ENCODE data around the gene ZNF420. TPM values are rescaled to one million over a fixed set of nuclear protein-coding genes. Genes with fewer than 3 reads are reported as not detected.
"Not testable (repeated sequence)": the region's sequence is repeated elsewhere in the genome, so short reads cannot be mapped to it uniquely, and the experiment has no call there.

The ZNF420 gene
- total and polyA plus RNA-seq, 2 of the 8 experiments (the other 6 are each of a cell fraction or from before 2014, with no cell fraction given) = 1.7 to 8.8 TPM

DNA sequence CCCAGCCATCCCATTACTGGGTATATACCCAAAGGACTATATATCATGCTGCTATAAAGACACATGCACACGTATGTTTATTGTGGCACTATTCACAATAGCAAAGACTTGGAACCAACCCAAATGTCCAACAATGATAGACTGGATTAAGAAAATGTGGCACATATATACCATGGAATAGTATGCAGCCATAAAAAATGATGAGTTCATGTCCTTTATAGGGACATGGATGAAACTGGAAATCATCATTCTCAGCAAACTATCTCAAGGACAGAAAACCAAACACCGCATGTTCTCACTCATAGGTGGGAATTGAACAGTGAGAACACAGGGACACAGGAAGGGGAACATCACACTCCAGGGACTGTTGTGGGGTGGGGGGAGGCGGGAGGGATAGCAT lies 43.9 kb downstream of the ZNF420 start:
- H2BK15ac ChIP-seq (ENCODE audit: low read length); H4K8ac ChIP-seq (ENCODE audit: extremely low read depth, insufficient read depth, low read length); H3K79me1 ChIP-seq (ENCODE audit: low read depth, low read length); H3K36me3 ChIP-seq (ENCODE audit: control insufficient read depth in 2 of 4, insufficient read depth in 4 of 4, low read length in 3 of 4); H2BK120ac ChIP-seq (replicated peaks; ENCODE audit: low read depth, low read length); H3K23me2 ChIP-seq (ENCODE audit: low read depth, low read length); CTCF ChIA-PET (ENCODE audit: partially characterized antibody); H3K18ac ChIP-seq (ENCODE audit: extremely low read depth, low read length); H3K27me3 ChIP-seq (replicated peaks in 1 of 4; ENCODE audit: control insufficient read depth in 3 of 4, extremely low read depth in 1 of 4, insufficient read depth in 3 of 4, low read length in 3 of 4); H2BK5ac ChIP-seq (ENCODE audit: low read depth, low read length); H4K20me1 ChIP-seq (replicated peaks in 1 of 2; ENCODE audit: control insufficient read depth in 1 of 2, insufficient read depth in 2 of 2, low read length in 2 of 2); H3K79me2 ChIP-seq (ENCODE audit: control insufficient read depth in 1 of 2, insufficient read depth in 2 of 2, low read length in 2 of 2); H3K9ac ChIP-seq (replicated peaks in 1 of 4; ENCODE audit: extremely low read depth in 1 of 4, low read depth in 3 of 4, low read length in 3 of 4); H2AFZ ChIP-seq (ENCODE audit: low read length); H3K27ac ChIP-seq (ENCODE audit: low read depth, low read length); H4K5ac ChIP-seq (ENCODE audit: insufficient read length, low read depth, low read length); H2BK20ac ChIP-seq (ENCODE audit: low read length); H2BK12ac ChIP-seq (ENCODE audit: low read depth, low read length); H3K14ac ChIP-seq (ENCODE audit: insufficient read length); H3K56ac ChIP-seq (replicated peaks; ENCODE audit: insufficient read length, low read depth, low read length); H3K4me2 ChIP-seq (ENCODE audit: insufficient read depth in 1 of 2, low read depth in 2 of 2, low read length in 2 of 2); H3K4me3 ChIP-seq (ENCODE audit: extremely low read depth in 1 of 4, insufficient read depth in 2 of 4, low read depth in 3 of 4, low read length in 4 of 4); FAIRE-seq; H3K4ac ChIP-seq (replicated peaks; ENCODE audit: insufficient read length, low read depth, low read length); POLR2A ChIA-PET (ENCODE audit: partially characterized antibody); DNase-seq (ENCODE audit: low read depth in 1 of 2, low spot score in 2 of 2); H3K4me1 ChIP-seq (replicated peaks in 1 of 4; ENCODE audit: control insufficient read depth in 3 of 4, insufficient read depth in 4 of 4, low read length in 3 of 4); H4K91ac ChIP-seq (replicated peaks; ENCODE audit: insufficient read length, low read length); H2AK5ac ChIP-seq (ENCODE audit: low read depth, low read length); H3K23ac ChIP-seq (ENCODE audit: insufficient read length): not testable (repeated sequence)
- 89% methylated on average over 2 of the region's 3 CpGs; no CpG with 5 or more reads in 1 of the 2 experiments for WGBS, 2 experiments (ENCODE audit: extremely low coverage in 1 of 2, insufficient coverage in 1 of 2, insufficient read length in 1 of 2, insufficient replicate concordance in 2 of 2, low coverage in 1 of 2, low lambda C conversion rate in 2 of 2, missing lambda C conversion rate in 1 of 2)
- H3K9me3 ChIP-seq (ENCODE audit: insufficient read depth in 2 of 2, low read depth in 1 of 2, low read length in 1 of 2) = peaks cover 37 to 46% of the 10 kb centered on the region in 2 experiments

All from H1 (cell line).